DOHH2 (cell line): Measurements from ENCODE around the gene FBN2.

Experiments used
- H3F3A ChIP-seq: fragments of 200-600 bp; sonication (generic), shearing (Covaris generic); 2 replicates; pipeline ENCODE4 v1.6.0; 2016; ENCODE audit warnings: antibody characterized with exemption, mild to moderate bottlenecking; ENCODE audit not compliant: control insufficient read depth, insufficient read depth
- H3K27ac ChIP-seq: fragments of 200-600 bp; sonication (generic); 2 replicates; pipeline ENCODE4 v1.5.1; 2014; ENCODE audit warnings: low read depth, mild to moderate bottlenecking, low read length, moderate library complexity
- H3K27me3 ChIP-seq: fragments of 200-600 bp; sonication (generic); 2 replicates; pipeline ENCODE4 v1.6.1; 2014; ENCODE audit warnings: mild to moderate bottlenecking, low read length, mixed read lengths; ENCODE audit not compliant: control insufficient read depth
- H3K36me3 ChIP-seq: fragments of 200-600 bp; sonication (generic); 2 replicates; pipeline ENCODE4 v1.6.1; 2014; ENCODE audit warnings: mild to moderate bottlenecking, low read length, moderate library complexity, mixed read lengths; ENCODE audit not compliant: control insufficient read depth
- H3K4me1 ChIP-seq: fragments of 200-600 bp; sonication (generic); 2 replicates; pipeline ENCODE4 v1.6.1; 2014; ENCODE audit warnings: mild to moderate bottlenecking, low read length, mixed read lengths; ENCODE audit not compliant: control insufficient read depth
- H3K4me2 ChIP-seq: fragments of 200-600 bp; sonication (generic); 2 replicates; pipeline ENCODE4 v1.6.0; 2014; ENCODE audit warnings: mild to moderate bottlenecking, low read length, moderate library complexity
- H3K4me3 ChIP-seq: fragments of 200-600 bp; sonication (generic); 2 replicates; pipeline ENCODE4 v1.5.1; 2014; ENCODE audit warnings: mild to moderate bottlenecking, low read length, mixed read lengths
- H3K79me2 ChIP-seq: fragments of 200-600 bp; sonication (generic); 2 replicates; pipeline ENCODE4 v1.6.1; 2014; ENCODE audit warnings: mild to moderate bottlenecking, low read length, mixed read lengths; ENCODE audit not compliant: control insufficient read depth
- H3K9me2 ChIP-seq: fragments of 200-600 bp; sonication (generic); replicated peaks from 2 replicates; pipeline ENCODE4 v1.6.1; 2014; ENCODE audit warnings: mild to moderate bottlenecking, low read length, mixed read lengths; ENCODE audit not compliant: control insufficient read depth
- H3K9me3 ChIP-seq: fragments of 200-600 bp; sonication (generic); 2 replicates; pipeline ENCODE4 v1.6.1; 2014; ENCODE audit warnings: antibody characterized with exemption, low read length, mixed read lengths; ENCODE audit not compliant: control insufficient read depth, insufficient read depth
- H4K20me1 ChIP-seq: fragments of 200-600 bp; sonication (generic); 2 replicates; pipeline ENCODE4 v1.6.0; 2014; ENCODE audit warnings: low read depth, mild to moderate bottlenecking, antibody characterized with exemption, low read length, moderate library complexity; ENCODE audit not compliant: control insufficient read depth, insufficient read depth
- CTCF ChIP-seq: fragments of 200-600 bp; sonication (generic); IDR thresholded peaks from one replicate; pipeline ENCODE4 v1.5.1; 2014; ENCODE audit warnings: antibody characterized with exemption, mild to moderate bottlenecking, low read depth, low read length; ENCODE audit not compliant: poor library complexity, severe bottlenecking
- EZH2phosphoT487 ChIP-seq: fragments of 200-600 bp; sonication (generic); IDR thresholded peaks from 2 replicates; pipeline ENCODE4 v1.6.1; 2017; ENCODE audit warnings: borderline replicate concordance, mild to moderate bottlenecking, antibody characterized with exemption, low read length, moderate library complexity, mixed read lengths

The FBN2 gene

GRCh38 chr5:128535251-128535650, 2.8 kb downstream of the FBN2 start:
- H3K4me2 ChIP-seq, result no peak overlapping the region
- peaks cover 10% of the 10 kb centered on the region; the same call in 1 of the 2 replicates for H3K9me3 ChIP-seq
- no peaks in the 10 kb centered on the region for H3K9me2 ChIP-seq
- H3K36me3 ChIP-seq, result no peaks in the 10 kb centered on the region
- no peak overlapping the region for H3K4me3 ChIP-seq
- no peaks in the 10 kb centered on the region for H3K79me2 ChIP-seq
- TF ChIP-seq CTCF (no peak), EZH2phosphoT487 (no peak)
- H4K20me1 ChIP-seq, result no peaks in the 10 kb centered on the region
- no peaks in the 10 kb centered on the region for H3K4me1 ChIP-seq
- no peaks in the 10 kb centered on the region for H3F3A ChIP-seq
- H3K27ac ChIP-seq, result no peak overlapping the region
- no peaks in the 10 kb centered on the region for H3K27me3 ChIP-seq

GRCh38 chr5:128534726-128535125, 3.3 kb downstream of the FBN2 start:
- Histone ChIP-seq H3K4me1 (no peaks in the 10 kb centered on the region), H4K20me1 (no peaks in the 10 kb centered on the region), H3K27me3 (no peaks in the 10 kb centered on the region), H3K9me2 (no peaks in the 10 kb centered on the region), H3K9me3 (peaks cover 10% of the 10 kb centered on the region; the same call in 1 of the 2 replicates), H3K4me2 (no peak overlapping the region), H3F3A (no peaks in the 10 kb centered on the region), H3K36me3 (no peaks in the 10 kb centered on the region), H3K4me3 (no peak overlapping the region), H3K79me2 (no peaks in the 10 kb centered on the region), H3K27ac (no peak overlapping the region)
- TF ChIP-seq EZH2phosphoT487 (no peak), CTCF (no peak)

GRCh38 chr5:128532776-128533175, 5.3 kb downstream of the FBN2 start:
- no peaks in the 10 kb centered on the region for H3K79me2 ChIP-seq
- H3K27me3 ChIP-seq, result no peaks in the 10 kb centered on the region
- H3K27ac ChIP-seq, result no peak overlapping the region
- H3K9me2 ChIP-seq, result no peaks in the 10 kb centered on the region
- no peaks in the 10 kb centered on the region for H4K20me1 ChIP-seq
- H3K4me1 ChIP-seq, result no peaks in the 10 kb centered on the region
- no peak overlapping the region for H3K4me3 ChIP-seq
- no peaks in the 10 kb centered on the region for H3F3A ChIP-seq
- H3K36me3 ChIP-seq, result no peaks in the 10 kb centered on the region
- H3K4me2 ChIP-seq, result no peak overlapping the region
- no peak for TF ChIP-seq EZH2phosphoT487
- no peak for TF ChIP-seq CTCF
- H3K9me3 ChIP-seq, result peaks cover 10% of the 10 kb centered on the region; the same call in 1 of the 2 replicates
